Dorsolateral prefrontal cortex (tissue), 118 donors: ENCODE results near the gene APCDD1L. TPM values are rescaled to one million over a fixed set of nuclear protein-coding genes. Genes with fewer than 3 reads are reported as not detected.

Experiments used
- total RNA-seq, 120 experiments: library from RNA; stranded (reverse); gene quantifications; one replicate each; pipeline versions ENCODE4 v1.2.3 to v1.2.4, GENCODE V29; 2022

The APCDD1L gene
- total RNA-seq, 120 experiments from 2014 or later = 0.14 to 0.30 TPM; not detected in 118

Other genes starting within 250 kb of the APCDD1L start
- 10 to 100 TPM; 25.8 to 51.7 (median 38.9) TPM for gene RAB22A, start 205.7 kb downstream of the APCDD1L start, total RNA-seq
- 100 to 1,000 TPM in 45 of 120 experiments, 10 to 100 TPM in 75; 59.1 to 124 (median 96.7) TPM for gene VAPB, start 126.2 kb downstream of the APCDD1L start, total RNA-seq
- 100 to 1,000 TPM in 10 of 120 experiments, 10 to 100 TPM in 110; 54.5 to 110 (median 84.5) TPM for gene STX16, start 135.9 kb upstream of the APCDD1L start, total RNA-seq
- gene NPEPL1, start 177.4 kb upstream of the APCDD1L start, total RNA-seq = 10 to 100 TPM; 15.1 to 48.4 (median 25.2) TPM